ENCODE results near the gene HTT. TPM values are rescaled to one million over a fixed set of nuclear protein-coding genes. Genes with fewer than 3 reads are reported as not detected.

Gene HTT
- total and polyA plus RNA-seq, 5 donors from 2014 or later: 4.8 to 101 (median 6.4) TPM

DNA sequence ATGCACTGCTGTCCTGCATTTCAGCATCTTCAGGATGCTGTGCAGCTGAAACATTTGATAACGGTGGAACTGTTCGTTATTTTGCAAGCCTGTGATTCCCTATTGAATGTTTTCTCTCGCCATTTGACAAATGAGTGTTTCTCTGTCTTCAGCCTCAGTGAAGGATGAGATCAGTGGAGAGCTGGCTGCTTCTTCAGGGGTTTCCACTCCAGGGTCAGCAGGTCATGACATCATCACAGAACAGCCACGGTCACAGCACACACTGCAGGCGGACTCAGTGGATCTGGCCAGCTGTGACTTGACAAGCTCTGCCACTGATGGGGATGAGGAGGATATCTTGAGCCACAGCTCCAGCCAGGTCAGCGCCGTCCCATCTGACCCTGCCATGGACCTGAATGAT, 52.6 kb downstream of the HTT start:
- Histone ChIP-seq H3K27me3 (ENCODE audit: control insufficient read depth, insufficient read depth, low read length) (no peaks in the 10 kb centered on the region), H3K27ac (ENCODE audit: insufficient read depth, low read length, poor library complexity, severe bottlenecking) (no peak overlapping the region), H3K4me3 (ENCODE audit: low read depth, low read length) (no peak overlapping the region), H3K36me3 (ENCODE audit: control insufficient read depth, insufficient read depth, low read length) (peaks cover 59% of the 10 kb centered on the region), H3K9me3 (ENCODE audit: control insufficient read depth in 2 of 2, low read length in 2 of 2) (no peaks in the 10 kb centered on the region), H3K4me1 (ENCODE audit: control insufficient read depth, insufficient read depth, low read length, poor library complexity, severe bottlenecking) (peaks cover 2% of the 10 kb centered on the region)
- H3K27me3 Mint-ChIP-seq: no peaks in the 10 kb centered on the region
- ATAC-seq (ENCODE audit: low read depth in 2 of 2) (no peak), DNase-seq (no peak)
- H3K9me3 Mint-ChIP-seq: no peaks in the 10 kb centered on the region
- no peak overlapping the region for H3K27ac Mint-ChIP-seq
- H3K36me3 Mint-ChIP-seq: peaks cover 48% of the 10 kb centered on the region
- H3K4me1 Mint-ChIP-seq: peaks cover 9 to 18% (median 11%) of the 10 kb centered on the region in 4 donors
- H3K4me3 Mint-ChIP-seq: no peak overlapping the region

DNA sequence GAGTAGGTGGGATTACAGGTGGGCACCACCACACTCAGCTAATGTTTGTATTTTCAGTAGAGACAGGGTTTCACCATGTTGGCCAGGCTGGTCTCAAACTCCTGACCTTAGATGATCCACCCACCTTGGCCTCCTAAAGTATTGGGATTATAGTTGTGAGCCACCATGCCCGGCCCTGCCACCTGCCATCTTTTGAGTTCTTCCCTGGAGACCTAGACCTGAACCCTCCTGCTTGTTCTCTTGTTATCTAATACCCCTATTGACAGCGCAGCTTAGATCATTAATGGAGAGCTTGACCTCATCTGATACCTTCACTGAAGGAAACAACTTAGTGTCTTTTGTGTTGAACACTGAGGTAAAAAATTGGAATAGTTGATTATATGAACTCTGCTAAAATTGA, 53.6 kb downstream of the HTT start:
- Histone ChIP-seq H3K27ac (ENCODE audit: insufficient read depth, low read length, poor library complexity, severe bottlenecking) (no peak overlapping the region), H3K4me3 (ENCODE audit: low read depth, low read length) (no peak overlapping the region), H3K4me1 (ENCODE audit: control insufficient read depth, insufficient read depth, low read length, poor library complexity, severe bottlenecking) (no peaks in the 10 kb centered on the region), H3K27me3 (ENCODE audit: control insufficient read depth, insufficient read depth, low read length) (no peaks in the 10 kb centered on the region), H3K9me3 (ENCODE audit: control insufficient read depth in 2 of 2, low read length in 2 of 2) (no peaks in the 10 kb centered on the region), H3K36me3 (ENCODE audit: control insufficient read depth, insufficient read depth, low read length) (peaks cover 68% of the 10 kb centered on the region)
- Mint-ChIP-seq H3K36me3 (peaks cover 53% of the 10 kb centered on the region), H3K27ac (no peak overlapping the region), H3K4me3 (no peak overlapping the region), H3K27me3 (no peaks in the 10 kb centered on the region), H3K9me3 (no peaks in the 10 kb centered on the region), H3K4me1 (peaks cover under 1 to 9% (median 7%) of the 10 kb centered on the region in 4 donors)
- no peak for ATAC-seq (ENCODE audit: low read depth in 2 of 2)
- DNase-seq: no peak

DNA sequence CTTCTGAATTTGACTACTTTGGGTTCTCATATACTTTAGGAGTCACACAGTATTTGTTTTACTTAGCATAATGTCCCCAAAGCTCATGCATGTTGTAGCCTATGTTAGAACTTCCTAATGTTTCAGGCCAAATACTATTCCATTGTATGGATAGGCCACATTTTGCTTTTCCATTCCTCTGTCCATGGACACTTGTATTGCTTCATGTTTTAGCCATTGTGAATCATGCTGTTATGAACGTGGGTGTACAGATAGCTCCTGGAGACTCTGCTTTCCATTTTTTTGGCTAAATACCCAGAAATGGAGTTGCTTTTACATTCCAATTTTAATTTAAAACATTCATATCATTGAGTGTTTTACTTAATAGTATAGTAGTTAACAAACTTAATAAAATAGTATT, 54.5 kb downstream of the HTT start:
- H3K36me3 ChIP-seq (ENCODE audit: control insufficient read depth, insufficient read depth, low read length): peaks cover 71% of the 10 kb centered on the region
- H3K27me3 ChIP-seq (ENCODE audit: control insufficient read depth, insufficient read depth, low read length): no peaks in the 10 kb centered on the region
- Mint-ChIP-seq H3K9me3 (no peaks in the 10 kb centered on the region), H3K4me3 (no peak overlapping the region), H3K36me3 (peaks cover 58% of the 10 kb centered on the region), H3K27ac (no peak overlapping the region), H3K27me3 (no peaks in the 10 kb centered on the region), H3K4me1 (peaks cover 0 to 6% (median 3%) of the 10 kb centered on the region in 4 donors)
- ATAC-seq (ENCODE audit: low read depth in 2 of 2) (no peak), DNase-seq (no peak)
- no peaks in the 10 kb centered on the region for H3K9me3 ChIP-seq (ENCODE audit: control insufficient read depth in 2 of 2, low read length in 2 of 2)
- no peak overlapping the region for H3K27ac ChIP-seq (ENCODE audit: insufficient read depth, low read length, poor library complexity, severe bottlenecking)
- H3K4me1 ChIP-seq (ENCODE audit: control insufficient read depth, insufficient read depth, low read length, poor library complexity, severe bottlenecking): no peaks in the 10 kb centered on the region
- H3K4me3 ChIP-seq (ENCODE audit: low read depth, low read length): no peak overlapping the region

DNA sequence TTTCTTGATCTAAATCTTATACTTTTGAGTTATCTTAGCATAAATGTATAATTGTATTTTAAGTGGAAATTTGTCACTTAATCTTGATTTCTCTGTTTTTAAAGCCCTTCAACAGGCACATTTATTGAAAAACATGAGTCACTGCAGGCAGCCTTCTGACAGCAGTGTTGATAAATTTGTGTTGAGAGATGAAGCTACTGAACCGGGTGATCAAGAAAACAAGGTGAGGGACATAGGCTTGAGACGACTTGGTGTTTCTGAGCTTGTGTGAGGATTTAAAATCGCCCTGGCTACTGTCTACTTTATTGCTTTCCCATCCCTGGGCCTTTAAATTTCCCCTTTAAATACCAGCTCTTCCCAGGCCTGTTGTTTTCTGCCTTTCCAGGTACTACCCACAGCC, 55.7 kb downstream of the HTT start:
- DNase-seq: no peak
- H3K36me3 Mint-ChIP-seq: peaks cover 62% of the 10 kb centered on the region
- H3K4me1 Mint-ChIP-seq: peaks cover 0 to 6% (median under 1%) of the 10 kb centered on the region in 4 donors

DNA sequence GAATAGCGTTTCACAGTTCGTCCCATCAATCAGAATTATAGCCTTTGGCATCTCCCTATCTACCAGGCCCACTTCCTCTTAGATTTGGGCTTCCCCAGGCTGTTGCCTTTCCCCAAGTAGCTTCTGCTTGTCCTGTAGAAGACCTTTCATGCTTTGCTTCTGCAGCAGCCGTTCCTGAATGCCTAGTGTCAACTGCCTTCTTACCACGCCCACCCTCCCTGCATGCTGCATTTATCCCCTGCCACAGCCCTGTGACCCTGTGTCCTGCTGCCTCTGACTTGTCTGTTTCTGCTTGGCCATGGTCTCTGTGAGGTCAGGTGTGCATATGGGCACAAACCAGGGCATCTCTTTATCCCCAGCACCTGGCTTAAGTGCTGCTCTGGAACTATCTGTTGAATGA, 56.3 kb downstream of the HTT start:
- Mint-ChIP-seq H3K4me3 (no peak overlapping the region), H3K9me3 (no peaks in the 10 kb centered on the region), H3K4me1 (peaks cover 0 to 6% (median under 1%) of the 10 kb centered on the region in 4 donors), H3K36me3 (peaks cover 64% of the 10 kb centered on the region), H3K27ac (no peak overlapping the region), H3K27me3 (no peaks in the 10 kb centered on the region)
- ATAC-seq (ENCODE audit: low read depth in 2 of 2) (no peak), DNase-seq (no peak)
- no peaks in the 10 kb centered on the region for H3K4me1 ChIP-seq (ENCODE audit: control insufficient read depth, insufficient read depth, low read length, poor library complexity, severe bottlenecking)
- H3K36me3 ChIP-seq (ENCODE audit: control insufficient read depth, insufficient read depth, low read length): peaks cover 83% of the 10 kb centered on the region
- H3K27ac ChIP-seq (ENCODE audit: insufficient read depth, low read length, poor library complexity, severe bottlenecking): no peak overlapping the region
- no peaks in the 10 kb centered on the region for H3K9me3 ChIP-seq (ENCODE audit: control insufficient read depth in 2 of 2, low read length in 2 of 2)
- no peaks in the 10 kb centered on the region for H3K27me3 ChIP-seq (ENCODE audit: control insufficient read depth, insufficient read depth, low read length)
- H3K4me3 ChIP-seq (ENCODE audit: low read depth, low read length): no peak overlapping the region

More for the DNA sequence above, 55.7 kb downstream of the HTT start:
- Mint-ChIP-seq H3K27ac (no peak overlapping the region), H3K4me3 (no peak overlapping the region), H3K9me3 (no peaks in the 10 kb centered on the region), H3K27me3 (no peaks in the 10 kb centered on the region)
- ATAC-seq (ENCODE audit: low read depth in 2 of 2): no peak
- no peak overlapping the region for H3K27ac ChIP-seq (ENCODE audit: insufficient read depth, low read length, poor library complexity, severe bottlenecking)
- H3K4me1 ChIP-seq (ENCODE audit: control insufficient read depth, insufficient read depth, low read length, poor library complexity, severe bottlenecking): no peaks in the 10 kb centered on the region
- H3K9me3 ChIP-seq (ENCODE audit: control insufficient read depth in 2 of 2, low read length in 2 of 2): no peaks in the 10 kb centered on the region
- H3K4me3 ChIP-seq (ENCODE audit: low read depth, low read length): no peak overlapping the region
- H3K36me3 ChIP-seq (ENCODE audit: control insufficient read depth, insufficient read depth, low read length): peaks cover 83% of the 10 kb centered on the region
- H3K27me3 ChIP-seq (ENCODE audit: control insufficient read depth, insufficient read depth, low read length): no peaks in the 10 kb centered on the region

DNA sequence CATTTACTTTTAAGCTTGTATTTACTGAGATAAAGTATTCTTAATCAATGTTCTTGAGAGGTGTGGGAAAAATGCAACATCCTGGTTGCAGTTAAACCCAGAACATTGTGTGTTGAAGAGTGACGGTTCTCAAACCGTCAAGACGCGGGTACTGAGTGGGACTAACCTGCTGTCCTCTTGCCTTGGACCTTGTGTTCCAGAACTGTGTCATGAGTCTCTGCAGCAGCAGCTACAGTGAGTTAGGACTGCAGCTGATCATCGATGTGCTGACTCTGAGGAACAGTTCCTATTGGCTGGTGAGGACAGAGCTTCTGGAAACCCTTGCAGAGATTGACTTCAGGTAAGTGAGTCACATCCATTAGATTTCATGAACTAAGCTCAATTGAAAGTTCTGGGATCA, 59.7 kb downstream of the HTT start:
- Histone ChIP-seq H3K9me3 (ENCODE audit: control insufficient read depth in 2 of 2, low read length in 2 of 2) (no peaks in the 10 kb centered on the region), H3K4me3 (ENCODE audit: low read depth, low read length) (no peak overlapping the region), H3K27ac (ENCODE audit: insufficient read depth, low read length, poor library complexity, severe bottlenecking) (no peak overlapping the region), H3K36me3 (ENCODE audit: control insufficient read depth, insufficient read depth, low read length) (peaks cover 77% of the 10 kb centered on the region), H3K27me3 (ENCODE audit: control insufficient read depth, insufficient read depth, low read length) (no peaks in the 10 kb centered on the region), H3K4me1 (ENCODE audit: control insufficient read depth, insufficient read depth, low read length, poor library complexity, severe bottlenecking) (no peaks in the 10 kb centered on the region)
- Mint-ChIP-seq H3K4me3 (no peak overlapping the region), H3K27me3 (no peaks in the 10 kb centered on the region), H3K27ac (no peak overlapping the region), H3K9me3 (no peaks in the 10 kb centered on the region), H3K4me1 (peaks cover 0 to 2% (median 0%) of the 10 kb centered on the region in 4 donors), H3K36me3 (peaks cover 62% of the 10 kb centered on the region)
- DNase-seq (no peak), ATAC-seq (ENCODE audit: low read depth in 2 of 2) (no peak)

DNA sequence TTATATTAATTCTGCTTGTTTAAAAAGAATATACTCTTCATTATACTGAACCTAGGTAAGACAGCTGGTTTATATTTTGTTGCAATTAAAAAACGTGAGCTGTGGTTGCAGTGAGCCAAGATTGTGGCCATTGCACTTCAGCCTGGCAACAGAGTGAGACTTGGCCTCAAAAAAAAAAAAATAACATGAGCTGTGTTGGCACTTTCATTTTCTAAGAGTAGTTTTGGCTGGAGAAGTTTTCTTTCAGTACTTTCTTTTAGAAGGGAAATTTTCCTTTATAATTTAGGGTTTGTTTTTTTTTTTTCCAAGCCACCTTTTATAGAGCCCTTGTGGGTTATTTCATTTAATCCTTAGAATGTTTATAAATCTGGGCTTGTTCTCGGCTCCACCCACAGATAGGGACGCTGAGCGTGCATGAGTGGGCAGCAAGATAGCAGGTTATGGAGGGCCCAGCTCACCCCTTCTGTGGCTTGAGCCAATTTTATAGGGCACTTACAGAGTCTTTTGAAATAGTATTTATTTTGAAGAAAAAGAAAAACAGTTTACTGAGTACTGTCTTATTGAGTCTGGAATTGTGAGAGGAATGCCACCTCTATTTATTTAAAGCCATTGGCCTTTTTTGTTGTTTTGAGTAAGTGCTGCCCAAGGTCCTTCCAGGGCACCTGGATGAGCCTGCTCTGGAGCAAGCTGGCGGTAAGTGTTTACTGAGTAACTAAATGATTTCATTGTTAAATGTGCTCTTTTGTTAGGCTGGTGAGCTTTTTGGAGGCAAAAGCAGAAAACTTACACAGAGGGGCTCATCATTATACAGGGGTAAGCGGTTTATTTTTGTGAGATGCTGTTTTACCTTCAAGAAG, 60.9 kb downstream of the HTT start:
- H3K27ac Mint-ChIP-seq: peak overlapping the region in 1 of 3 donors; percentile 40
- H3K4me3 ChIP-seq (ENCODE audit: low read depth, low read length): no peak overlapping the region
- H3K36me3 Mint-ChIP-seq: peaks cover 63% of the 10 kb centered on the region
- DNase-seq (no peak), ATAC-seq (ENCODE audit: low read depth in 2 of 2) (no peak)
- peaks cover 0 to 2% (median 0%) of the 10 kb centered on the region in 4 donors for H3K4me1 Mint-ChIP-seq
- no peaks in the 10 kb centered on the region for H3K27me3 Mint-ChIP-seq
- H3K36me3 ChIP-seq (ENCODE audit: control insufficient read depth, insufficient read depth, low read length): peaks cover 73% of the 10 kb centered on the region
- H3K4me3 Mint-ChIP-seq: no peak overlapping the region
- H3K27ac ChIP-seq (ENCODE audit: insufficient read depth, low read length, poor library complexity, severe bottlenecking): no peak overlapping the region
- no peaks in the 10 kb centered on the region for H3K9me3 Mint-ChIP-seq
- no peaks in the 10 kb centered on the region for H3K4me1 ChIP-seq (ENCODE audit: control insufficient read depth, insufficient read depth, low read length, poor library complexity, severe bottlenecking)
- no peaks in the 10 kb centered on the region for H3K9me3 ChIP-seq (ENCODE audit: control insufficient read depth in 2 of 2, low read length in 2 of 2)
- H3K27me3 ChIP-seq (ENCODE audit: control insufficient read depth, insufficient read depth, low read length): no peaks in the 10 kb centered on the region

DNA sequence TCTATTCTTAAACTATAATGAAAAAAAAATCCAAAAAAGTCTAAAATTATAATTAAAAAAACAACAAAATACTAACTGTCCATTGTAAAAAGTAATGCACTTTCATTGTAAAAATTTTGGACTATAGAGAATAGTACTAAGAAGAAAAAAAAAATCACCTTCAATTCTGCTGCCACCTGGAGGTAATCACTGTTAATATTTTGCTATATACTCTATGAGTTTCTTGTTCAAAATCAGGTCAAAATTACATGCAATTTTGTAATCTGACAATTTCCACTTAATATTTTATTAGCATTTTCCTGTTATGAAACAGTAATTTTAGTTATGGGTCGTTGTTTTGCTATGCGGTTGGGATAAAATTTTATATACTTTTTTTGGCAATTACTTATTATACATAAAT, 62.0 kb downstream of the HTT start:
- ATAC-seq (ENCODE audit: low read depth in 2 of 2) (no peak), DNase-seq (peak in 2 of 3 donors; percentile 5 to 17)
- H3K4me1 Mint-ChIP-seq: peaks cover 0 to 2% (median 0%) of the 10 kb centered on the region in 4 donors
- H3K4me3 ChIP-seq (ENCODE audit: low read depth, low read length): no peak overlapping the region
- H3K27me3 ChIP-seq (ENCODE audit: control insufficient read depth, insufficient read depth, low read length): no peaks in the 10 kb centered on the region
- no peak overlapping the region for H3K27ac Mint-ChIP-seq
- peaks cover 72% of the 10 kb centered on the region for H3K36me3 ChIP-seq (ENCODE audit: control insufficient read depth, insufficient read depth, low read length)
- H3K27ac ChIP-seq (ENCODE audit: insufficient read depth, low read length, poor library complexity, severe bottlenecking): no peak overlapping the region
- no peaks in the 10 kb centered on the region for H3K9me3 Mint-ChIP-seq
- H3K4me1 ChIP-seq (ENCODE audit: control insufficient read depth, insufficient read depth, low read length, poor library complexity, severe bottlenecking): no peaks in the 10 kb centered on the region
- no peak overlapping the region for H3K4me3 Mint-ChIP-seq
- peaks cover 4% of the 10 kb centered on the region for H3K27me3 Mint-ChIP-seq
- peaks cover 56% of the 10 kb centered on the region for H3K36me3 Mint-ChIP-seq
- H3K9me3 ChIP-seq (ENCODE audit: control insufficient read depth in 2 of 2, low read length in 2 of 2): no peaks in the 10 kb centered on the region

Data from CD4-positive, CD25-positive, alpha-beta regulatory T cell (primary cell).